Activated CD8-positive, alpha-beta memory T cell treated with anti-CD3 and anti-CD28 coated beads for 4 hours (primary cell): ENCODE measurements around the gene PAGR1.
"Not testable (repeated sequence)": the region's sequence is repeated elsewhere in the genome, so short reads cannot be mapped to it uniquely, and the experiment has no call there.

Source experiments
- DNase-seq, 2 donors: peaks; one replicate each; pipeline ENCODE4 v3.0.0-alpha.2; 2020; ENCODE audit warnings: low read depth in 2 of 2

The PAGR1 gene

GRCh38 chr16:29815793-29816693, at the start of gene PAGR1:
TSS of gene PAGR1 (plus strand) at chr16:29816152. CDS start at chr16:29816526, 374 bp downstream.
- DNase-seq = peak; percentile 96 to 97

- DNase-seq = no peak
Observed at GRCh38 chr16:29766571-29766970, 49.4 kb upstream of the PAGR1 start.

DNA sequence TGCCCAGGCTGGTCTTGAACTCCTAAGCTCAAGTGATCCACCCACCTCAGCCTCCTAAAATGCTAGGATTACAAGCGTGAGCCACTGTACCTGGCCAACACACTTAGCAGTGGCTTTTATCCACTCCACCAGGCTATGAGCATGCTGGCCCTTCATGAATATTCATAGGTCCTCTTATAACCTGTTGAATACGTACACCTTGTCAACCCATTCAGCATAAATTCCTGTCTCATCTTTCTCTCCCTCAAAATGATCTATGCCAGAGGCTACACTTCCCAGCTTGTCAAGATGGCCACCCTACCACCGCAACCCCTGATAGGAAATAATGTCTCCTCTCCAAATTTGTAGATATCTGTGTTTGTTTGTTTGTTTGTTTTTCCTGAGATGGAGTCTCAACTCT, 48.9 kb upstream of the PAGR1 start:
- DNase-seq = no peak

- no peak for DNase-seq
Observed at GRCh38 chr16:29769507-29769906, 46.4 kb upstream of the PAGR1 start.

GRCh38 chr16:29770250-29770929, 45.6 kb upstream of the PAGR1 start:
- DNase-seq = no peak

GRCh38 chr16:29772330-29772729, 43.6 kb upstream of the PAGR1 start:
- not testable (repeated sequence) for DNase-seq

- DNase-seq = no peak
Observed at GRCh38 chr16:29774730-29775129, 41.2 kb upstream of the PAGR1 start.

DNA sequence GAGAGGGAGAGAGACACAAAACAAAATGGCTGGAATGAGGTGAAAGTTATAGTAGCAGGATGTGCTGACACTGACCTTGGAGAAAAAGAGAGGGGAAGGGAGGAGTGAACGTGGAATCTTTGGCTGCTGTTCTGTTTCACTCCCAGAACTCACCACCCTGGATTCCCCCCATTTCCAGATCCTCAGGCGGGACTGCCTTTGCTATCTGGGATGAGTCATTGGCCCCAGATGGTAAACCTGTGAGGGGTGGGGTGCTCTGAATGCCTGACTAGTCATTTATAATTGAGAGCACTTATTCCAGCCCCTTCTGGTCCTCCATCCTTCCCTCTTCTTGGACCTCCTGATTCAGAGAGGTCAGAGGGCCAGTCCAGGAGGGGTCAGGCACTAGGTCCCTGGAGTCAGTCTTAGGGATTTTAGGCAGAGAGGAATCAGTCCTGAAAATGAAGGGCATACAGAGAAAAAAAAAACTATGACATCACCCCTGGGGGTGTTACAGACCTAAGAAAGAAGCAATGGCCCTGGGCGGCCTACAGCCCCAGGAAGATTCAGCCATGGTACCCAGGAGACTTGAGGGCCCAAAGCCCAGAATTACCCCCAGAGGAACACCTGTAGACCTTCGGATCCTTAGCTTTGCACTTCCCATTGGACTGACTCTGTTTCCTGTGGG, 40.1 kb upstream of the PAGR1 start:
- no peak for DNase-seq

GRCh38 chr16:29777576-29778350, 38.2 kb upstream of the PAGR1 start, which contains the start of gene ZG16:
TSS of gene ZG16 (plus strand) at chr16:29778256. CDS start at chr16:29779267, 1,011 bp downstream.
- DNase-seq = no peak

GRCh38 chr16:29779474-29779873, 36.5 kb upstream of the PAGR1 start:
- no peak for DNase-seq

- DNase-seq = not testable (repeated sequence)
Observed at GRCh38 chr16:29783094-29783953, 32.6 kb upstream of the PAGR1 start.

DNA sequence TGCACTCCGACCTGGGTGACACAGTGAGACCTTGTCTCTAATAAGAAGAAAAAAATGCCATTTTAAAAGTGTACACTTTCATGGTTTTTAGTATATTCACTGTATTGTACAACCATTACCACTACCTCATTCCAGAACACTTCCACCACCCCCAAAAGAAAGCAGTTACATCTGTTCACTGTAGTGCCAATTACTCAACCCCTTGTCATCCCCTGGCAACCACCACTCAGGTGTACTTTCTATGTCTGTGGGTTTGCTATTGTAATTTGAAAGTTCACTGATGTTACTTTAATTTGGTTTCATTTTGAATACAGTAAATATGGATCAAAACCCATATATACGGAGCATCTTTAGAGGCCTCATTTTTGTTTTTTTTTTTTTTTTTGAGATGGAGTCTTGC, 31.8 kb upstream of the PAGR1 start:
- DNase-seq = no peak

GRCh38 chr16:29784901-29785500, 31.0 kb upstream of the PAGR1 start:
- peak in 1 of 2 donors; percentile 46 for DNase-seq

- not testable (repeated sequence) for DNase-seq
Observed at GRCh38 chr16:29787155-29787554, 28.8 kb upstream of the PAGR1 start.

GRCh38 chr16:29789775-29790182, 26.2 kb upstream of the PAGR1 start:
- DNase-seq = no peak

GRCh38 chr16:29790183-29790948, 25.6 kb upstream of the PAGR1 start, which contains the start of gene KIF22:
TSS of gene KIF22 (plus strand) at chr16:29790751. CDS start at chr16:29790760, 9 bp downstream.
- DNase-seq = peak; percentile 100

GRCh38 chr16:29790949-29791844, 24.8 kb upstream of the PAGR1 start:
- DNase-seq = no peak
